OCI-LY7 (cell line): ENCODE results near the gene NES. TPM values are rescaled to one million over a fixed set of nuclear protein-coding genes. Genes with fewer than 3 reads are reported as not detected.

ENCODE experiments used
- BruUV-seq: library from RNA; stranded (reverse); fragments of 400-500 nt; replicated peaks from 2 replicates; lab custom pipeline; 2021; lab: Mats Ljungman, UMichigan
- CTCF ChIA-PET: fragments of 300-600 bp; sonication (Branson Sonifier 250); formaldehyde crosslinking; loops from one replicate; lab custom pipeline; 2022; ENCODE audit warnings: antibody characterized with exemption; ENCODE audit not compliant: unreplicated experiment; lab: Charles Lee
- POLR2A ChIA-PET: fragments of 300-600 bp; sonication (Branson Sonifier 250); formaldehyde crosslinking; loops from one replicate; lab custom pipeline; 2022; ENCODE audit warnings: antibody characterized with exemption; lab: Charles Lee
- DNase-seq: peaks from one replicate; pipeline ENCODE4 v3.0.0-alpha.2; 2015; ENCODE audit warnings: low spot score
- H2AFZ ChIP-seq: fragments of 200-600 bp; sonication (generic), shearing (Covaris generic); 2 replicates; pipeline ENCODE4 v1.6.1; 2014; ENCODE audit warnings: mild to moderate bottlenecking, antibody characterized with exemption, low read length, moderate library complexity
- H3K27ac ChIP-seq: fragments of 200-600 bp; sonication (generic); 2 replicates; pipeline ENCODE4 v1.5.1; 2014; ENCODE audit warnings: mixed run types, low read depth, mild to moderate bottlenecking, moderate library complexity, low read length, inconsistent platforms; ENCODE audit not compliant: poor library complexity, severe bottlenecking
- H3K36me3 ChIP-seq: fragments of 200-600 bp; sonication (generic); 2 replicates; pipeline ENCODE4 v1.6.1; 2014; ENCODE audit warnings: mild to moderate bottlenecking, antibody characterized with exemption, low read length, moderate library complexity, mixed read lengths; ENCODE audit not compliant: insufficient read depth
- H3K4me1 ChIP-seq: fragments of 200-600 bp; sonication (generic); 2 replicates; pipeline ENCODE4 v1.5.1; 2014; ENCODE audit warnings: mild to moderate bottlenecking, low read length; ENCODE audit not compliant: insufficient read depth, poor library complexity, severe bottlenecking
- H3K4me2 ChIP-seq: fragments of 200-600 bp; sonication (generic); 2 replicates; pipeline ENCODE4 v1.6.1; 2014; ENCODE audit warnings: mild to moderate bottlenecking, low read length
- H3K4me3 ChIP-seq: fragments of 200-600 bp; sonication (generic); 2 replicates; pipeline ENCODE4 v1.5.1; 2014; ENCODE audit warnings: mild to moderate bottlenecking, low read depth, low read length; ENCODE audit not compliant: poor library complexity, severe bottlenecking
- H3K79me2 ChIP-seq: fragments of 200-600 bp; sonication (generic); 2 replicates; pipeline ENCODE4 v1.6.1; 2016; ENCODE audit warnings: low read depth, mild to moderate bottlenecking, low read length, moderate library complexity, mixed read lengths; ENCODE audit not compliant: insufficient read depth
- H3K9me2 ChIP-seq: fragments of 200-600 bp; sonication (generic); 2 replicates; pipeline ENCODE4 v1.6.1; 2016; ENCODE audit warnings: mild to moderate bottlenecking, low read length, mixed read lengths; ENCODE audit not compliant: insufficient read depth
- H3K9me3 ChIP-seq: fragments of 200-600 bp; sonication (generic); 2 replicates; pipeline ENCODE4 v1.6.1; 2014; ENCODE audit warnings: mild to moderate bottlenecking, mixed run types, low read length, mixed read lengths
- H4K20me1 ChIP-seq: fragments of 200-600 bp; sonication (generic); 2 replicates; pipeline ENCODE4 v1.6.1; 2014; ENCODE audit warnings: mild to moderate bottlenecking, antibody characterized with exemption, low read length, moderate library complexity, mixed read lengths; ENCODE audit not compliant: insufficient read depth
- CTCF ChIP-seq: fragments of 200-600 bp; sonication (generic); conservative IDR thresholded peaks from 2 replicates; pipeline ENCODE4 v1.5.1; 2014; ENCODE audit warnings: mild to moderate bottlenecking, antibody characterized with exemption, low read length, moderate library complexity, mixed read lengths
- EZH2phosphoT487 ChIP-seq: fragments of 200-600 bp; sonication (generic); IDR thresholded peaks from 2 replicates; pipeline ENCODE4 v1.6.1; 2018; ENCODE audit warnings: low read depth, borderline replicate concordance, mild to moderate bottlenecking, mixed run types, antibody characterized with exemption, low read length, moderate library complexity, mixed read lengths
- intact Hi-C: fragments of 100-400 bp; cut with micrococcal nuclease; formaldehyde crosslinking; loops from one replicate; pipeline ENCODE4 v1.10.0; 2022; ENCODE audit not compliant: unreplicated experiment
- total RNA-seq, 2 experiments: library from RNA; depleted of rRNA in 1 of 2; stranded (reverse); fragments of >200 nt in 1 of 2; shearing (Covaris generic) in 1 of 2; gene quantifications; 2 replicates each; pipeline ENCODE4 v1.2.3, GENCODE V29; 2014 to 2022

NES gene
- total RNA-seq, 2 experiments from 2014 or later: not detected

GRCh38 chr1:156643049-156643777 lies 34.0 kb downstream of the NES start:
- CTCF ChIA-PET: no interaction called here

GRCh38 chr1:156642265-156643048 lies 34.8 kb downstream of the NES start:
- H3K4me2 ChIP-seq: no peak overlapping the region
- no TSS peak for BruUV-seq
- no peaks in the 10 kb centered on the region for H4K20me1 ChIP-seq
- ChIA-PET POLR2A (no interaction called here), CTCF (no interaction called here)
- no peaks in the 10 kb centered on the region for H3K4me1 ChIP-seq
- H3K27ac ChIP-seq: no peak overlapping the region
- H3K36me3 ChIP-seq: no peaks in the 10 kb centered on the region
- H3K9me2 ChIP-seq: no peaks in the 10 kb centered on the region
- H3K4me3 ChIP-seq: no peak overlapping the region
- DNase-seq: no peak
- H2AFZ ChIP-seq: no peak overlapping the region
- H3K79me2 ChIP-seq: no peaks in the 10 kb centered on the region
- H3K9me3 ChIP-seq: no peaks in the 10 kb centered on the region
- TF ChIP-seq EZH2phosphoT487 (no peak), CTCF (no peak)
- intact Hi-C loops: no loop called here

More at GRCh38 chr1:156643049-156643777, 34.0 kb downstream of the NES start:
- Histone ChIP-seq H3K9me3 (no peaks in the 10 kb centered on the region), H3K36me3 (no peaks in the 10 kb centered on the region), H4K20me1 (no peaks in the 10 kb centered on the region), H3K4me2 (no peak overlapping the region), H3K79me2 (no peaks in the 10 kb centered on the region), H3K9me2 (no peaks in the 10 kb centered on the region), H2AFZ (no peak overlapping the region), H3K27ac (no peak overlapping the region), H3K4me3 (no peak overlapping the region), H3K4me1 (no peaks in the 10 kb centered on the region)
- no TSS peak for BruUV-seq
- no peak for TF ChIP-seq EZH2phosphoT487
- no peak for TF ChIP-seq CTCF
- intact Hi-C loops: no loop called here
- POLR2A ChIA-PET: interaction anchor here (0.6 kb wide), 1 partner anchor 219 kb away, joined by 4 read pairs; no protein-coding TSS in a partner anchor
- DNase-seq: no peak
